SH-SY5Y (cell line): ENCODE data around the gene TRAF3.

Experiments used
- GATA2 ChIP-seq: IDR thresholded peaks from 2 replicates; pipeline ENCODE4 v1.6.1; 2011; ENCODE audit warnings: mild to moderate bottlenecking, low read depth, low read length
- GATA3 ChIP-seq: IDR thresholded peaks from 2 replicates; pipeline ENCODE4 v1.6.1; 2011; ENCODE audit warnings: low read depth, mild to moderate bottlenecking, low read length, moderate library complexity

- TF ChIP-seq GATA2 (no peak), GATA3 (no peak)
Observed at GRCh38 chr14:102897299-102898027, 120.2 kb downstream of the TRAF3 start.
